ENCODE measurements around the gene MAG. TPM values are rescaled to one million over a fixed set of nuclear protein-coding genes. Genes with fewer than 3 reads are reported as not detected.

MAG gene
- total and polyA plus RNA-seq, 2 of the 8 experiments (the other 6 are each of a cell fraction or from before 2014, with no cell fraction given) = 0.20 to 1.3 TPM

DNA sequence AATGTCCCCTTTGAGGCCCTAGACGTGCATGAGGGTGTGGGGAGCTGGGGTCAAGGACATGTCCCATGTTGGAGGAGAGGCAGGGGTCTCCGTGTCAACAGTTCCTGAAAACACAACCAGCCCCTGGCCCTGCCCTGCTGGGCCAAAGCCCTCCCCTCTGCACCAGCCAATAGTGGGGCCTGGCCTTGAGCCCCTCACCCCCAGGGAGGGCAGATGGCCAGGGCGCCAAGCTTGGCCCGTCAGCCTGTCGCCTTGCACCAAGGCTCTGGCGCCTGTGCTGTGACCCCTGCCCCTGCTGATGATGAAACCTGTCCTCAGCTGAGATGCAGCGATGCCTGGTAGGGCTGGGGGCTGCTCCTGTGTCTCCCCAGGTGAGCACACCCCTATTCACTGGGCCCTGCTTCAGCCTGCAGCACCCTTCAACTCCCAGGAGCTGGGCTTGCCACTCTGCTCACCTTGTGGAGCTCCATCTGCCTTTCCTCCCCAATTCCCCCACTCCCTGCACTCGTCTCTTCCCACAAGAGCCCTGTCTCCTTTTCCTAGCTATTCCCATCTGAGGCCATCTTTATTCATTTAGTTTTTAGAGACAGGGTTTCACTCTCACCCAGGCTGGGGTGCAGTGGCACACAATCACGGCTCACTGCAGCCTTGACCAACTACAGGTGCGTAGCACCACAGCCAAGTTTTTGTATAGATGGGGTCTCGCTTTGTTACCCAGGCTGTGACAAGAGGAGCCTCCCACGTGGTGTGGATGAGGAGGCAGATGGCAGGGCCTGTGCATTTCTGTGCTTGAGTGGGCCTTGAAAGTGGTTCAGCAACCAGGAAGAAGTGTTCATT is 11.8 kb upstream of the MAG start:
- Histone ChIP-seq H4K8ac (ENCODE audit: extremely low read depth, insufficient read depth, low read length) (peak overlapping the region; percentile 57), H3K18ac (ENCODE audit: extremely low read depth, low read length) (no peak overlapping the region), H3K9ac (replicated peaks in 1 of 4; ENCODE audit: extremely low read depth in 1 of 4, low read depth in 3 of 4, low read length in 3 of 4) (no peak overlapping the region), H3K4me1 (replicated peaks in 1 of 4; ENCODE audit: control insufficient read depth in 3 of 4, insufficient read depth in 4 of 4, low read length in 3 of 4) (peaks cover 0 to 7% (median 5%) of the 10 kb centered on the region in 4 experiments; a peak in 5 of 7 replicates), H3K23ac (ENCODE audit: insufficient read length) (no peak overlapping the region), H2BK120ac (replicated peaks; ENCODE audit: low read depth, low read length) (no peak overlapping the region), H3K4me3 (ENCODE audit: extremely low read depth in 1 of 4, insufficient read depth in 2 of 4, low read depth in 3 of 4, low read length in 4 of 4) (no peak overlapping the region), H2BK12ac (ENCODE audit: low read depth, low read length) (no peak overlapping the region), H2AK5ac (ENCODE audit: low read depth, low read length) (no peak overlapping the region), H2BK20ac (ENCODE audit: low read length) (no peak overlapping the region), H3K23me2 (ENCODE audit: low read depth, low read length) (no peaks in the 10 kb centered on the region), H2BK5ac (ENCODE audit: low read depth, low read length) (no peak overlapping the region), H2AFZ (ENCODE audit: low read length) (no peak overlapping the region), H2BK15ac (ENCODE audit: low read length) (no peak overlapping the region), H3K9me3 (ENCODE audit: insufficient read depth in 2 of 2, low read depth in 1 of 2, low read length in 1 of 2) (no peaks in the 10 kb centered on the region), H3K36me3 (ENCODE audit: control insufficient read depth in 2 of 4, insufficient read depth in 4 of 4, low read length in 3 of 4) (peaks cover 5 to 8% (median 5%) of the 10 kb centered on the region in 4 experiments; a peak in 6 of 8 replicates), H3K56ac (replicated peaks; ENCODE audit: insufficient read length, low read depth, low read length) (no peak overlapping the region), H4K5ac (ENCODE audit: insufficient read length, low read depth, low read length) (no peak overlapping the region), H3K27me3 (replicated peaks in 1 of 4; ENCODE audit: control insufficient read depth in 3 of 4, extremely low read depth in 1 of 4, insufficient read depth in 3 of 4, low read length in 3 of 4) (no peaks in the 10 kb centered on the region), H4K20me1 (replicated peaks in 1 of 2; ENCODE audit: control insufficient read depth in 1 of 2, insufficient read depth in 2 of 2, low read length in 2 of 2) (peaks cover 0 to 4% of the 10 kb centered on the region in 2 experiments), H4K91ac (replicated peaks; ENCODE audit: insufficient read length, low read length) (no peak overlapping the region), H3K79me2 (ENCODE audit: control insufficient read depth in 1 of 2, insufficient read depth in 2 of 2, low read length in 2 of 2) (no peaks in the 10 kb centered on the region), H3K27ac (ENCODE audit: low read depth, low read length) (no peak overlapping the region), H3K4ac (replicated peaks; ENCODE audit: insufficient read length, low read depth, low read length) (no peak overlapping the region), H3K79me1 (ENCODE audit: low read depth, low read length) (no peaks in the 10 kb centered on the region), H3K4me2 (ENCODE audit: insufficient read depth in 1 of 2, low read depth in 2 of 2, low read length in 2 of 2) (no peak overlapping the region), H3K14ac (ENCODE audit: insufficient read length) (no peak overlapping the region)
- CTCF ChIA-PET (ENCODE audit: partially characterized antibody) = interaction anchor here (0.6 to 1.3 kb wide), 4 partner anchors 11 to 279 kb away, joined by 3 to 4 read pairs (median 3); no protein-coding TSS in a partner anchor
- DNase-seq (ENCODE audit: low read depth in 1 of 2, low spot score in 2 of 2) (no peak), FAIRE-seq (no peak)
- POLR2A ChIA-PET (ENCODE audit: partially characterized antibody) = interaction anchor here (0.8 to 5.5 kb wide), 12 partner anchors 7 to 268 kb away, joined by 3 to 28 read pairs (median 6); partner anchors contain the start of genes MAG and USF2
- WGBS, 2 experiments (ENCODE audit: extremely low coverage in 1 of 2, insufficient coverage in 1 of 2, insufficient read length in 1 of 2, insufficient replicate concordance in 2 of 2, low coverage in 1 of 2, low lambda C conversion rate in 2 of 2, missing lambda C conversion rate in 1 of 2) = 86% methylated on average over 12 of the region's 12 CpGs; no CpG with 5 or more reads in 1 of the 2 experiments
- TF ChIP-seq KDM1A (IDR thresholded peaks at IDR 0.05; ENCODE audit: borderline replicate concordance, low read length) (no peak), CHD1 (IDR thresholded peaks at IDR 0.05; ENCODE audit: low read depth, low read length) (no peak)

Measured in H1 (cell line).